ENCODE results near the gene BACH2. TPM values are rescaled to one million over a fixed set of nuclear protein-coding genes. Genes with fewer than 3 reads are reported as not detected.

BACH2 gene
- total RNA-seq, 1 experiment from 2014 or later, result 3.3 TPM

DNA sequence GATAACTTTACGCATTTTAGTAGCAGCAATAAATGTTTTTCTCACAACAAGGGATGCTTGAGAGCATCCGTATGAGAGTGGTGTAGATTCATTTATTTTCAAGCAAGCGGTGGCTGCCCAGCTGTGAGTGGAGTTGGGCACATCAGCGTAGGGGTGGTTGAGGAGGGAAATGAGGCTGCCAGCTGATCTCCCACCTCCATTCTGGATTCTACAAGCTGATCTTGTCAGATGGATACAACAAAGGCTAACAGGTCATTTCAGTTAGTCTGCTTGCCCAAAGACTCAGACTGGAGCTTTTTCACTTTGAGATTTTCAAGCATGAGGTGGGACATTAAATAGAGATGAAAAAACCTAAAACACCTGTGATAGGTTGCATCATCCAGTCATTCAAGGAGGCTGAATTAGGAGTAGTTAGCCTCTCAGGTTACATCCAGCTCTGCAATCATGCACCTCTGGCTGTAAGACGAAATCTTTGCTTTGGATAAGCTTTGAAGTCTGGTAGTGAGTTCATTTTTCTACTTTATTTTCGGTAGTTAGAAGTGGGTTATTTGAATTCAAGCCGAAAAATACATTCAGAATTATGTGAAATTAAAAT lies 1.9 kb upstream of the BACH2 start:
- H3K4me2 ChIP-seq (ENCODE audit: low read length), result no peak overlapping the region
- H3K9me2 ChIP-seq (ENCODE audit: insufficient read depth), result no peaks in the 10 kb centered on the region
- H2AFZ ChIP-seq (ENCODE audit: low read depth, low read length, poor library complexity, severe bottlenecking), result no peak overlapping the region
- H3K9me3 ChIP-seq (ENCODE audit: control insufficient read depth in 1 of 2, insufficient read depth in 1 of 2, low read depth in 1 of 2, low read length in 2 of 2), result no peaks in the 10 kb centered on the region
- TF ChIP-seq SRF (IDR thresholded peaks at IDR 0.05; ENCODE audit: low read depth) (no peak), POLR2A (IDR thresholded peaks at IDR 0.05; ENCODE audit: borderline replicate concordance, extremely low read depth, insufficient read depth, insufficient read length) (no peak), SP1 (IDR thresholded peaks at IDR 0.05; ENCODE audit: low read depth) (no peak)
- no peak overlapping the region for H3K4me3 ChIP-seq (replicated peaks in 1 of 2; ENCODE audit: low read depth in 1 of 2, low read length in 2 of 2)
- BruUV-seq (replicated peaks), result no TSS peak
- no peaks in the 10 kb centered on the region for H3K79me2 ChIP-seq (ENCODE audit: insufficient read depth, low read length)
- no peak overlapping the region for H3K9ac ChIP-seq (ENCODE audit: low read length)
- ChIA-PET POLR2A (no interaction called here), CTCF (interaction anchor here (1.8 kb wide), 1 partner anchor 358 kb away, joined by 6 read pairs; no protein-coding TSS in a partner anchor), RAD21 (ENCODE audit: low non-redundant PET in 1 of 2, low total read pairs in 2 of 2, uncharacterized antibody in 2 of 2, unreplicated experiment in 2 of 2) (no interaction called here)
- H3K27me3 ChIP-seq (ENCODE audit: insufficient read depth, low read length), result no peaks in the 10 kb centered on the region
- H4K20me1 ChIP-seq (ENCODE audit: insufficient read depth), result no peaks in the 10 kb centered on the region
- intact Hi-C loops (cut with micrococcal nuclease), result no loop called here
- no peak for DNase-seq (ENCODE audit: low read depth, low spot score)
- H3K4me1 ChIP-seq (ENCODE audit: control insufficient read depth in 1 of 2, insufficient read depth in 2 of 2, low read length in 2 of 2), result peaks cover 0 to 13% of the 10 kb centered on the region in 2 experiments; a peak in 2 of 4 replicates
- H3K27ac ChIP-seq (ENCODE audit: low read depth, low read length), result no peak overlapping the region
- H3K36me3 ChIP-seq (ENCODE audit: control insufficient read depth in 1 of 2, insufficient read depth in 2 of 2, low read length in 2 of 2), result no peaks in the 10 kb centered on the region
- ATAC-seq, result no peak

DNA sequence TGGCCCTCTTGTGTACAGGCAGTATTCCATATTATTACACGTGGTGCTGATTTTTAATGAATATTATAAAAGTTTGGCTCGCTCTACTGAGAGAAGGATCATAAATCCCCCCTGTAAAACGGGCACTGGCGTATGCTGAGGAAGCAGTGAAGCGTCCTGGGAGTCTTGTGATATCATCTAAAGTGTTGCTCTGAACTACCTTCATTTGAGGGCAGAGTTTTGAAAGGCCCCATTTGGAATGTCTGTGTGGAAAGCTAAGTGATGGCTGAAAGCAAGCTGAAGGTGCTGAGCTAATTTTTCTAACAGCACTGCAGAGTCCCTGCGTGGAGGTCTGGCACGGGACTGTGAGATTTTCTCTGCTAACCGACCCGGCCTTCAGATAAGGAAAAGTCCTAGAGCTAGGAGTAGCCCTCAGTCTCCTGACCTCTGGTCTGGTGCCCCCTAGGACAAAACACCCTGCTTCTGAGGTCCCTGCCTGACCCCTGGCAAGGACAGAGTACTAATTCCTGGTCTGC lies 1.3 kb upstream of the BACH2 start:
- CTCF ChIA-PET, result interaction anchor here (1.8 kb wide), 1 partner anchor 357 kb away, joined by 6 read pairs; no protein-coding TSS in a partner anchor
- Histone ChIP-seq H3K9me2 (ENCODE audit: insufficient read depth) (no peaks in the 10 kb centered on the region), H4K20me1 (ENCODE audit: insufficient read depth) (no peaks in the 10 kb centered on the region), H3K4me3 (replicated peaks in 1 of 2; ENCODE audit: low read depth in 1 of 2, low read length in 2 of 2) (no peak overlapping the region), H2AFZ (ENCODE audit: low read depth, low read length, poor library complexity, severe bottlenecking) (no peak overlapping the region), H3K27ac (ENCODE audit: low read depth, low read length) (no peak overlapping the region), H3K27me3 (ENCODE audit: insufficient read depth, low read length) (no peaks in the 10 kb centered on the region), H3K36me3 (ENCODE audit: control insufficient read depth in 1 of 2, insufficient read depth in 2 of 2, low read length in 2 of 2) (no peaks in the 10 kb centered on the region), H3K79me2 (ENCODE audit: insufficient read depth, low read length) (no peaks in the 10 kb centered on the region), H3K9ac (ENCODE audit: low read length) (no peak overlapping the region), H3K4me1 (ENCODE audit: control insufficient read depth in 1 of 2, insufficient read depth in 2 of 2, low read length in 2 of 2) (peaks cover 0 to 13% of the 10 kb centered on the region in 2 experiments; a peak in 2 of 4 replicates), H3K4me2 (ENCODE audit: low read length) (no peak overlapping the region), H3K9me3 (ENCODE audit: control insufficient read depth in 1 of 2, insufficient read depth in 1 of 2, low read depth in 1 of 2, low read length in 2 of 2) (no peaks in the 10 kb centered on the region)
- no TSS peak for BruUV-seq (replicated peaks)
- RAD21 ChIA-PET (ENCODE audit: low non-redundant PET in 1 of 2, low total read pairs in 2 of 2, uncharacterized antibody in 2 of 2, unreplicated experiment in 2 of 2), result no interaction called here
- POLR2A ChIA-PET, result no interaction called here
- TF ChIP-seq, protein P1, sequence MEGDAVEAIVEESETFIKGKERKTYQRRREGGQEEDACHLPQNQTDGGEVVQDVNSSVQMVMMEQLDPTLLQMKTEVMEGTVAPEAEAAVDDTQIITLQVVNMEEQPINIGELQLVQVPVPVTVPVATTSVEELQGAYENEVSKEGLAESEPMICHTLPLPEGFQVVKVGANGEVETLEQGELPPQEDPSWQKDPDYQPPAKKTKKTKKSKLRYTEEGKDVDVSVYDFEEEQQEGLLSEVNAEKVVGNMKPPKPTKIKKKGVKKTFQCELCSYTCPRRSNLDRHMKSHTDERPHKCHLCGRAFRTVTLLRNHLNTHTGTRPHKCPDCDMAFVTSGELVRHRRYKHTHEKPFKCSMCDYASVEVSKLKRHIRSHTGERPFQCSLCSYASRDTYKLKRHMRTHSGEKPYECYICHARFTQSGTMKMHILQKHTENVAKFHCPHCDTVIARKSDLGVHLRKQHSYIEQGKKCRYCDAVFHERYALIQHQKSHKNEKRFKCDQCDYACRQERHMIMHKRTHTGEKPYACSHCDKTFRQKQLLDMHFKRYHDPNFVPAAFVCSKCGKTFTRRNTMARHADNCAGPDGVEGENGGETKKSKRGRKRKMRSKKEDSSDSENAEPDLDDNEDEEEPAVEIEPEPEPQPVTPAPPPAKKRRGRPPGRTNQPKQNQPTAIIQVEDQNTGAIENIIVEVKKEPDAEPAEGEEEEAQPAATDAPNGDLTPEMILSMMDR (IDR thresholded peaks at IDR 0.05 in 2 of 3, conservative IDR thresholded peaks at IDR 0.05 in 1 of 3; ENCODE audit: borderline replicate concordance in 1 of 3, insufficient read depth in 1 of 3, low read depth in 2 of 3, low read length in 2 of 3), result no peak
- TF ChIP-seq CBX3 (IDR thresholded peaks at IDR 0.05; ENCODE audit: low read depth) (no peak), CEBPB (IDR thresholded peaks at IDR 0.05; ENCODE audit: low read depth) (no peak), SRF (IDR thresholded peaks at IDR 0.05; ENCODE audit: low read depth) (no peak)
- DNase-seq (ENCODE audit: low read depth, low spot score) (no peak), ATAC-seq (no peak)
- intact Hi-C loops (cut with micrococcal nuclease), result no loop called here

Data from HCT116 (cell line).